ENCODE data around the gene ADGRG6.
"Not testable (repeated sequence)": the region's sequence is repeated elsewhere in the genome, so short reads cannot be mapped to it uniquely, and the experiment has no call there.

The ADGRG6 gene

DNA sequence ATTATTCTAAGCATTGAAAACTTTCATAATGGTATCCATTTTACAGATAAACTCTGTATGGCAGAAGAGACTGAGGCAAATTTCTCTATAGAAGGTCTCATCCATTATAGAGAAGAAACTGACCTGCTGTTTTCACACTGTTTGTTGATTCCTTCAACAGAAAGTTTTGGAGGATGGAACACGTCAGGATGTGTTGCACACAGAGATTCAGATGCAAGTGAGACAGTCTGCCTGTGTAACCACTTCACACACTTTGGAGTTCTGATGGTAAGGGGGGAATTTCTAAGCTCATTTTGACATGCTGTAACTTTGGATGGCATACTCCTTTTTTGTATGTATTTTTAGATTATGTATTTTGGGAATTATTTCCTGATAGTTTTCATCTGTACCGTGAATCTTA is 109.3 kb downstream of the ADGRG6 start:
- peaks cover 4 to 7% of the 10 kb centered on the region in 2 donors for H3K27me3 Mint-ChIP-seq
- no peaks in the 10 kb centered on the region for H3K9me3 Mint-ChIP-seq
- no peaks in the 10 kb centered on the region for H3K4me1 Mint-ChIP-seq (ENCODE audit: low read depth in 2 of 2)
- no peaks in the 10 kb centered on the region for H3K36me3 Mint-ChIP-seq (ENCODE audit: insufficient read depth)
- no peak overlapping the region for H3K4me3 Mint-ChIP-seq
- ATAC-seq (replicated peaks) (no peak), DNase-seq (no peak)
- no peak overlapping the region for H3K27ac Mint-ChIP-seq

- H3K4me1 Mint-ChIP-seq (ENCODE audit: low read depth in 2 of 2), result no peaks in the 10 kb centered on the region
- H3K27ac Mint-ChIP-seq, result no peak overlapping the region
- no peaks in the 10 kb centered on the region for H3K9me3 Mint-ChIP-seq
- ATAC-seq (replicated peaks) (no peak), DNase-seq (no peak)
- H3K27me3 Mint-ChIP-seq, result peaks cover 4 to 7% of the 10 kb centered on the region in 2 donors
- no peak overlapping the region for H3K4me3 Mint-ChIP-seq
- H3K36me3 Mint-ChIP-seq (ENCODE audit: insufficient read depth), result no peaks in the 10 kb centered on the region
These were observed 110.4 kb downstream of the ADGRG6 start for GRCh38 chr6:142412241-142412640.

GRCh38 chr6:142412658-142413057 is 110.9 kb downstream of the ADGRG6 start:
- no peak overlapping the region for H3K27ac Mint-ChIP-seq
- no peaks in the 10 kb centered on the region for H3K4me1 Mint-ChIP-seq (ENCODE audit: low read depth in 2 of 2)
- no peak overlapping the region for H3K4me3 Mint-ChIP-seq
- ATAC-seq (replicated peaks) (no peak), DNase-seq (no peak)
- H3K9me3 Mint-ChIP-seq, result no peaks in the 10 kb centered on the region
- no peaks in the 10 kb centered on the region for H3K36me3 Mint-ChIP-seq (ENCODE audit: insufficient read depth)
- H3K27me3 Mint-ChIP-seq, result peaks cover 4 to 11% of the 10 kb centered on the region in 2 donors

DNA sequence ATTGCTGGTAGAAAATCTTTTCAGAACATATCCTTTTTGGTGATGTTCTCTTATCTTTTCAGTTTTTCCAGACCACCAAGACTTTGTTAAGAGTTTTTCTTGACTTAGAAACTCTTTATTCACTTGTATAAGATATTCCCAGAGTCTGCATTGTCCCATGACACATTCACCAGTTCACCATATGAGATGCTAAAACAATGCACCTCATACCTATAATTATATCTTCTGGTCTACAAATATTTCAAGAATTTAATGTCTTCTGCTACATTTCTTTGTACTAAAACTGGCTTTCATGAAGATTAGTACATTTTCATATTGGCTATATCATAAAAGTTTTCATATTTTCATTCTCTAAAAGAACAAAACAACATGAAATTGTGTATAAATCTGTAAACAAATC is 111.3 kb downstream of the ADGRG6 start:
- Mint-ChIP-seq H3K36me3 (ENCODE audit: insufficient read depth) (no peaks in the 10 kb centered on the region), H3K9me3 (no peaks in the 10 kb centered on the region), H3K27ac (no peak overlapping the region), H3K4me1 (ENCODE audit: low read depth in 2 of 2) (no peaks in the 10 kb centered on the region), H3K4me3 (no peak overlapping the region), H3K27me3 (peaks cover 4 to 16% of the 10 kb centered on the region in 2 donors)
- DNase-seq (no peak), ATAC-seq (replicated peaks) (no peak)

DNA sequence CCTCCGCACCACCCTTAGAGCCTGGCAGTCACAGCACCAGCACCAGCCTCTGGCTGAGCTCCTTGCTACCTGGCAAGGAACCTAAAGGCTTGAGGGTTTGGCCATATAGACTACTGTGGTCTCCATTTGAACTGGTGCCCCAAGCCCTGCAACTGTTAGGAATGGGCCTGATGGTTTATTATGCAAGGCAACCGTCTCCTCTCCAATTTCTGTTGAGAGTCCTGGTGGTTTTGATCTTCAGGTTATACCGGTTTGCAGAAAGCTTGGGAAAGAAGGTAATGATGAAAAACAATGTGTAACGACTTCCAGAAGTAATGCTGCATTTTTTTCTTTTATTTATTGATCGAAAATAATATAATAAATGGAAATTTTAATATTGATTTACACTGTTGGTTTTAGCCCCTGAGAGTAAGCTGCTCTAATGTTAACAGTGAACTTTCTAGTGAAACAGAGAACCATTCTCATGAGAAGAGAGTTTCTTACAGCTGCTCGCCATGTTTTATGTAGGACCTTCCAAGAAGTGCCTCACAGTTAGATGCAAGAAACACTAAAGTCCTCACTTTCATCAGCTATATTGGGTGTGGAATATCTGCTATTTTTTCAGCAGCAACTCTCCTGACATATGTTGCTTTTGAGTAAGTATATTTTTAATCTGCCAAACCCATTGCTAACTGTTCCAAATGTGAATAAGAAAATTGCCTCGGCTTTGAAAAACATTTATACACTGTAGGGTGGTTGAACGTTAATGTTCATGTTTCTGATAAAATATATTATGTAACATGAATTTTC is 112.8 kb downstream of the ADGRG6 start:
- no peaks in the 10 kb centered on the region for H3K36me3 Mint-ChIP-seq (ENCODE audit: insufficient read depth)
- ATAC-seq (replicated peaks) (no peak), DNase-seq (no peak)
- no peak overlapping the region for H3K27ac Mint-ChIP-seq
- peaks cover 4 to 18% of the 10 kb centered on the region in 2 donors for H3K27me3 Mint-ChIP-seq
- no peak overlapping the region for H3K4me3 Mint-ChIP-seq
- no peaks in the 10 kb centered on the region for H3K4me1 Mint-ChIP-seq (ENCODE audit: low read depth in 2 of 2)
- H3K9me3 Mint-ChIP-seq, result no peaks in the 10 kb centered on the region

GRCh38 chr6:142416179-142416578 is 114.4 kb downstream of the ADGRG6 start:
- Mint-ChIP-seq H3K36me3 (ENCODE audit: insufficient read depth) (no peaks in the 10 kb centered on the region), H3K27me3 (peaks cover 4 to 18% of the 10 kb centered on the region in 2 donors), H3K4me3 (no peak overlapping the region), H3K9me3 (no peaks in the 10 kb centered on the region), H3K27ac (no peak overlapping the region), H3K4me1 (ENCODE audit: low read depth in 2 of 2) (no peaks in the 10 kb centered on the region)
- ATAC-seq (replicated peaks) (no peak), DNase-seq (no peak)

DNA sequence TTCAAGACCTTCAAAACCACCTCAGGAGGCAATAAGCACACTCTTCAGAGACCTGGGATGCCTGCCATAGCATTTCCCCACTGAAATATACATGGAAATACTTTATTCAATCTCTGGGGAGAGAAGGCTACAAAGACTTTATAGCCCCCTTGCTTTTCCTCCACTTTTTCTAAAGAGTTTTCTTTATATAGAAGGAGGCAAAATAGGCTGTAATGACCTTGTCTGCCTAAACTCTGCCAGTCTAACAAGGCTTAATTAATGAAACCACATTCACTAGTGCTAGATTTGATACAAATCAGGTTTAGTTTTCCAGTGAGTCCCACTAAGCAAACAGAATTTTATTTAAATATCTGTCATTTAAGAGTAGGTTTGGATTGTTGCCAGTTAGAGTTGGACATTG is 114.9 kb downstream of the ADGRG6 start:
- peaks cover 4 to 18% of the 10 kb centered on the region in 2 donors for H3K27me3 Mint-ChIP-seq
- DNase-seq (no peak), ATAC-seq (replicated peaks) (no peak)
- no peak overlapping the region for H3K4me3 Mint-ChIP-seq
- H3K27ac Mint-ChIP-seq, result no peak overlapping the region
- H3K4me1 Mint-ChIP-seq (ENCODE audit: low read depth in 2 of 2), result no peaks in the 10 kb centered on the region
- H3K9me3 Mint-ChIP-seq, result no peaks in the 10 kb centered on the region
- no peaks in the 10 kb centered on the region for H3K36me3 Mint-ChIP-seq (ENCODE audit: insufficient read depth)

DNA sequence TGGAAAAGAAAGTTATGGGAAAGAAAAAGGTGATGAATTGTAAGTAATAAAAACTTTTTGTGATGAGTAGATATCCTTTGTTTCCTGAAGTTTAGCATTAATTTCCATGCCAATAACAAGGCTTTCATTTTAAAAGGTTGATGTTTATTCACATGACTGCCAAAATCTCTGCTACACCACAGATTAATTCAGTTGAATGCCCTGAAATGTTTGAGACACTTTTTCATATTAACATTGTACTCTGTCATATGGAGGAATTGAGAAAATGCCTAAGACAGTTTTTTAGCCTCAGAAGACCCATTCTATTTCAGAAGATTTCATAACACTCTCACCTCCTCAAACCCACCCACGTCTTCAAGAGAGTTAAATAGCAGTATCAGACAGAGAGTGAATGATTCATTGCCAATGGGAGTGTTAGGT is 115.5 kb downstream of the ADGRG6 start:
- ATAC-seq (replicated peaks) (no peak), DNase-seq (no peak)
- Mint-ChIP-seq H3K27ac (no peak overlapping the region), H3K4me3 (no peak overlapping the region), H3K4me1 (ENCODE audit: low read depth in 2 of 2) (no peaks in the 10 kb centered on the region), H3K27me3 (peaks cover 4 to 18% of the 10 kb centered on the region in 2 donors), H3K9me3 (no peaks in the 10 kb centered on the region), H3K36me3 (ENCODE audit: insufficient read depth) (no peaks in the 10 kb centered on the region)

- no peaks in the 10 kb centered on the region for H3K9me3 Mint-ChIP-seq
- peaks cover 4 to 15% of the 10 kb centered on the region in 2 donors for H3K27me3 Mint-ChIP-seq
- no peaks in the 10 kb centered on the region for H3K4me1 Mint-ChIP-seq (ENCODE audit: low read depth in 2 of 2)
- no peak overlapping the region for H3K27ac Mint-ChIP-seq
- ATAC-seq (replicated peaks) (no peak), DNase-seq (no peak)
- no peak overlapping the region for H3K4me3 Mint-ChIP-seq
- no peaks in the 10 kb centered on the region for H3K36me3 Mint-ChIP-seq (ENCODE audit: insufficient read depth)
These were observed 117.3 kb downstream of the ADGRG6 start for GRCh38 chr6:142419071-142419470.

DNA sequence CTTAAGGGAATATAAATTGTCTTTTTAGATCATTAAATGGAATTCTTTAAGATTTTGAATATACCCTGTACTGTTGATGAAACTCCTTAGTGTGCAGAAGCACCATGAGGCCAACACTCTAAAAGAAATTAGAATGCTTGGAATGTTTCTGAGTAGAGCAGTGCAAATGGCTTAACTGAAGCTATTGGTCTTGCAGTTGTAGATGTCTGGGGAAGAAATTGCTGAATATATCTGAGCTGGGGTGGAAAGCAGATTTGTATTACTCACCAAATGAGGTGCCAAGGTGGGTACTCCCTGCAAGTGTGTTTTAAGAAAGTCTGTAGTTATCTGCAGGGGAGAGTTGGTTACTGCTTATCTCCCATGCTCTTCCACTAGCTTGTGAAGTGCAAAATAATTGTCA is 119.0 kb downstream of the ADGRG6 start:
- no peak overlapping the region for H3K27ac Mint-ChIP-seq
- H3K9me3 Mint-ChIP-seq, result peaks cover 3 to 10% of the 10 kb centered on the region in 2 donors
- no peak overlapping the region for H3K4me3 Mint-ChIP-seq
- DNase-seq (no peak), ATAC-seq (replicated peaks) (no peak)
- no peaks in the 10 kb centered on the region for H3K4me1 Mint-ChIP-seq (ENCODE audit: low read depth in 2 of 2)
- no peaks in the 10 kb centered on the region for H3K36me3 Mint-ChIP-seq (ENCODE audit: insufficient read depth)
- peaks cover 14 to 23% of the 10 kb centered on the region in 2 donors for H3K27me3 Mint-ChIP-seq

DNA sequence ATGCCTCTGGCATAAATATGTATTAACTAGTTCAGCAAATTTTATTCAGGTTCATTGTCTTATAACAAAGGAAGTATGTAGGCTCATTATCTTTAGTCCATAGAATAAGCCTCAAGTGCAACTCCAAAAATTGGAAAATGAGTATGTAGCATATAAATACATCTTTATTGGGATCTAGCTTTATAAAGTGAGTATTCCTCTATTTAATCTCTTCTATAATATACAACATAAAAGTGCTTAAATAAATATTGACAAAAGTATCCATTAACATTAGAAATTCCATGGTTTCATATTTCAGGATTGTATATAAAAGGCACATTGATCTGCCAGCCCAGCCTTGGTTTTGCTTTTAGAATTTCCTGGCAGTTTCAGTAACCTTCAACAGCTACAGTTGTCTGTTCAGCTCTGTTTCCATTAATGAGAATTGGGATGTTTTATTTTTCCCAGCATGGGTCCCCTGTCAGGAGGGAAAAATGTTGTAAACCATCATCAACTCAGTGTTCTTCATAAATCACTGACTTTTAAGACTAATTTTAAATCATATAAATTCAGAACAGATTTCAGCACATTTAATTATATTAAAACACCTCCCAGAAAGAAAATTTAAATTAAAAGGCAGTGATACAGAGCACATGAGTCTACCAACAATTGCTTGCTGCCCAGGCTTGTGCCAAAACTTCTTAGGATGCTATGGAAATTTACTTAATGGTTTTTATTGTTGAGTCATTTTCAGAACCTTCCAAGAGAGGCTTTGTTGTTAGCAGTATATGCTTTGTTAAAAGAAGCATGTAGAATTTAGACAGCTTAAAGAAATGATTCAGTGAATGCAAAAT is 119.7 kb downstream of the ADGRG6 start:
- Mint-ChIP-seq H3K9me3 (peaks cover 3 to 10% of the 10 kb centered on the region in 2 donors), H3K4me3 (no peak overlapping the region), H3K27me3 (peaks cover 19 to 25% of the 10 kb centered on the region in 2 donors), H3K4me1 (ENCODE audit: low read depth in 2 of 2) (no peaks in the 10 kb centered on the region), H3K27ac (no peak overlapping the region), H3K36me3 (ENCODE audit: insufficient read depth) (no peaks in the 10 kb centered on the region)
- no peak for ATAC-seq (replicated peaks)
- DNase-seq, result no peak

GRCh38 chr6:142426444-142427132 is 124.8 kb downstream of the ADGRG6 start:
- ATAC-seq (replicated peaks); H3K4me3 Mint-ChIP-seq: not testable (repeated sequence)

DNA sequence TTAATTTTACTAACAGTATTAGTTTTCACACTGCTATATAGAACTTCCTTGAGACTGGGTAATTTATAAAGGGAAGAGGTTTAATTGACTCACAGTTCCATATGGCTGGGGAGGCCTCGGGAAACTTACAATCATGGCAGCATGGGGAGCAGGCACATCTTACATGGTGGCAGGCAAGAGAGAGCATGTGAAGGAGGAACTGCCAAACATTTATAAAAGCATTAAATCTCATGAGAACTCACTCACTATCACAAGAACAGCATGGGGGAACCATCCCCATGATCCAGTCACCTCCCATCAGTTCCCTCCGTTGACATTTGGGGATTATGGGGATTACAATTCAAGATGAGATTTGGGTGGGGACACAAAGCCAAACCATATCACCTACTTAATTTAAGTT is 126.7 kb downstream of the ADGRG6 start:
- H3K4me3 Mint-ChIP-seq; H3K27ac Mint-ChIP-seq; H3K4me1 Mint-ChIP-seq (ENCODE audit: low read depth in 2 of 2); DNase-seq; ATAC-seq (replicated peaks); H3K36me3 Mint-ChIP-seq (ENCODE audit: insufficient read depth): not testable (repeated sequence)
- Mint-ChIP-seq H3K27me3 (peaks cover 14 to 26% of the 10 kb centered on the region in 2 donors), H3K9me3 (peaks cover 3 to 10% of the 10 kb centered on the region in 2 donors)

More at GRCh38 chr6:142426444-142427132, 124.8 kb downstream of the ADGRG6 start:
- H3K9me3 Mint-ChIP-seq, result peaks cover 3 to 10% of the 10 kb centered on the region in 2 donors
- H3K36me3 Mint-ChIP-seq (ENCODE audit: insufficient read depth); DNase-seq; H3K4me1 Mint-ChIP-seq (ENCODE audit: low read depth in 2 of 2); H3K27ac Mint-ChIP-seq: not testable (repeated sequence)
- H3K27me3 Mint-ChIP-seq, result peaks cover 14 to 26% of the 10 kb centered on the region in 2 donors
